ENCODE data around the gene DNAH10. TPM values are rescaled to one million over a fixed set of nuclear protein-coding genes. Genes with fewer than 3 reads are reported as not detected.

The DNAH10 gene
- total RNA-seq, 2 donors from 2014 or later = 0.09 to 0.64 TPM

DNA sequence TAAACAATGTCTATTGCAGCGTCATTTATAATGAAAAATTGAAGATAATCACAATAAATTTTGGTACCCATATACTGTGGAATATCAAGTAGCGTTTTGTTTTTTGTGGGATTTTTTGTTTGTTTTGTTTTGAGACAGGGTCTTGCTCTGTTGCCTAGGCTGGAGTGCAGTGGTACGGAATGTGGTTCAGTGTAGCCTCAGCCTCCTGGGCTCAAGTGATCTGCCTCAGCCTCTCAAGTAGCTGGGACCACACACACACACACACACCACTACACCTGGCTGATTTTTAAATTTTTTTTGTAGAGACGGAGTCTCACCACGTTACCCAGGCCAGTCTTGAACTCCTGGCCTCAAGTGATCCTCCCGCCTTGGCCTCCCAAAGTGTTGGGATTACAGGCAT is 217.5 kb downstream of the DNAH10 start:
- Histone ChIP-seq H3K27ac (ENCODE audit: low read depth, low read length) (no peak overlapping the region), H3K9me3 (ENCODE audit: control insufficient read depth, low read length) (no peaks in the 10 kb centered on the region), H3K4me3 (ENCODE audit: low read length) (no peak overlapping the region), H3K27me3 (ENCODE audit: control insufficient read depth, insufficient read depth, low read length, poor library complexity, severe bottlenecking) (no peaks in the 10 kb centered on the region), H3K4me1 (ENCODE audit: control insufficient read depth, insufficient read depth, low read length) (peaks cover 10% of the 10 kb centered on the region), H3K36me3 (ENCODE audit: control insufficient read depth, insufficient read depth, low read length) (peaks cover 74% of the 10 kb centered on the region), H3K9ac (ENCODE audit: extremely low read depth, low read length, poor library complexity, severe bottlenecking) (no peak overlapping the region)
- DNase-seq = no peak
- Mint-ChIP-seq H3K4me1 (peaks cover 29% of the 10 kb centered on the region), H3K36me3 (ENCODE audit: low read depth) (peaks cover 52% of the 10 kb centered on the region), H3K27me3 (ENCODE audit: insufficient read depth) (peaks cover 5% of the 10 kb centered on the region), H3K4me3 (no peak overlapping the region), H3K9me3 (no peaks in the 10 kb centered on the region), H3K27ac (no peak overlapping the region)
- WGBS, 2 experiments (ENCODE audit: insufficient coverage in 1 of 2, insufficient read length in 1 of 2) = 88 to 91% methylated on average over 4 to 6 of the region's 6 CpGs
- TF ChIP-seq, protein P1, sequence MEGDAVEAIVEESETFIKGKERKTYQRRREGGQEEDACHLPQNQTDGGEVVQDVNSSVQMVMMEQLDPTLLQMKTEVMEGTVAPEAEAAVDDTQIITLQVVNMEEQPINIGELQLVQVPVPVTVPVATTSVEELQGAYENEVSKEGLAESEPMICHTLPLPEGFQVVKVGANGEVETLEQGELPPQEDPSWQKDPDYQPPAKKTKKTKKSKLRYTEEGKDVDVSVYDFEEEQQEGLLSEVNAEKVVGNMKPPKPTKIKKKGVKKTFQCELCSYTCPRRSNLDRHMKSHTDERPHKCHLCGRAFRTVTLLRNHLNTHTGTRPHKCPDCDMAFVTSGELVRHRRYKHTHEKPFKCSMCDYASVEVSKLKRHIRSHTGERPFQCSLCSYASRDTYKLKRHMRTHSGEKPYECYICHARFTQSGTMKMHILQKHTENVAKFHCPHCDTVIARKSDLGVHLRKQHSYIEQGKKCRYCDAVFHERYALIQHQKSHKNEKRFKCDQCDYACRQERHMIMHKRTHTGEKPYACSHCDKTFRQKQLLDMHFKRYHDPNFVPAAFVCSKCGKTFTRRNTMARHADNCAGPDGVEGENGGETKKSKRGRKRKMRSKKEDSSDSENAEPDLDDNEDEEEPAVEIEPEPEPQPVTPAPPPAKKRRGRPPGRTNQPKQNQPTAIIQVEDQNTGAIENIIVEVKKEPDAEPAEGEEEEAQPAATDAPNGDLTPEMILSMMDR (conservative IDR thresholded peaks at IDR 0.05) = no peak

DNA sequence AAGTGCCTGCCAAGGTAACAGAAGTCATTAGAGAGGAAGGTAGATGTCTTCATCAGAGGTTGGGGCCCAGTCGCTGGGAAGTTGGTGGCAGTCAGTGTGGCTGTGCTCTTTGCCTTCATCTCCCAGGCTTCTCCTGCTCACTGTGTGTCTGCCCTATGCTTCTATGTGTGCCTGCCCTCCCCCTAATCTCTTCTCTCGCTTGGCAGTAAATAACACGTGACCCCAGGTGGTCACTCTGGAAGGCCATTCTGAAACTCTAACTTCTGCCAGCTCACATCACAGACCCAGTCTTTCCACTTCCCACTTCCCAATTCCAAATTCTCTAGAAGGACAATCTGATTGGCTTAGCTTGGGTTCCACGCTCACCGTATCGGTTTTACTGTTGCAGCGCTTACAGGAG is 220.2 kb downstream of the DNAH10 start:
- Mint-ChIP-seq H3K27ac (no peak overlapping the region), H3K4me3 (no peak overlapping the region), H3K27me3 (ENCODE audit: insufficient read depth) (no peaks in the 10 kb centered on the region), H3K36me3 (ENCODE audit: low read depth) (peaks cover 37% of the 10 kb centered on the region), H3K9me3 (no peaks in the 10 kb centered on the region), H3K4me1 (peaks cover 38% of the 10 kb centered on the region)
- WGBS, 2 experiments (ENCODE audit: insufficient coverage in 1 of 2, insufficient read length in 1 of 2) = 88 to 97% methylated on average over 7 of the region's 7 CpGs
- TF ChIP-seq, protein P1 (conservative IDR thresholded peaks at IDR 0.05) = no peak
- H3K27me3 ChIP-seq (ENCODE audit: control insufficient read depth, insufficient read depth, low read length, poor library complexity, severe bottlenecking) = no peaks in the 10 kb centered on the region
- peaks cover 63% of the 10 kb centered on the region for H3K36me3 ChIP-seq (ENCODE audit: control insufficient read depth, insufficient read depth, low read length)
- H3K4me1 ChIP-seq (ENCODE audit: control insufficient read depth, insufficient read depth, low read length) = peaks cover 12% of the 10 kb centered on the region
- no peak overlapping the region for H3K4me3 ChIP-seq (ENCODE audit: low read length)
- H3K27ac ChIP-seq (ENCODE audit: low read depth, low read length) = no peak overlapping the region
- no peak for DNase-seq
- no peak overlapping the region for H3K9ac ChIP-seq (ENCODE audit: extremely low read depth, low read length, poor library complexity, severe bottlenecking)
- no peaks in the 10 kb centered on the region for H3K9me3 ChIP-seq (ENCODE audit: control insufficient read depth, low read length)

DNA sequence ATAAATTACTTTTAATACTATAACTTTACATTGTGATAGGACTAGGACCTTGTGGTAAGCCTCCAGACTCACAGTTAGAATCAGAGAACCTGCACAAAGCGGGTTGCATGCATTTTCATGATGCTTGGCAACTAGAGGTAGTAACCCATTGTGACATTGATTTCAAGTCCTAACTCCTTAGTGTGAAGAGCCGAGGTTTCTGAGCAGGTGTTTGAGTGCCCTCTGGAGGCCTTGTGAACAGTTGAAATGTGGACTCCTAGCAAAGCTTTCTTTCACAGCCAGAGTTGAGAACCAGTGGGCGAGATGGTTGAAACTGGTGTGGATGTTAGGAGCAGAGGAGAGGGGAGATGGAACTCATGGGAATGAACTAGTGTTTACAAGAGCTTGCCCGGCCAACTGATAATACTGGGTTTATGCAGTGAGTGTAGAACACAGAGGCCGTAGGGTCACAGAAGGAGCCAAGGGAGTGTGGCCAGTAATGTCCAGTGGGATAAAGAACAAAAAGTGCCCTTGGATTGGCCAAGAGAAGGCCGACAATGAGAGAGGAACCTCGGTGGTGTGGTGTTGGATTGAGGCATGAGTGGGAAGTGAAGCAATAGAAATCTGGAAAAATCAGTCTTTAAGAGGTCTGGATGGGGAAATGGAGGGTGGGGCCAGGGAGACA is 221.9 kb downstream of the DNAH10 start:
- Mint-ChIP-seq H3K9me3 (no peaks in the 10 kb centered on the region), H3K4me3 (no peak overlapping the region), H3K27me3 (ENCODE audit: insufficient read depth) (no peaks in the 10 kb centered on the region), H3K27ac (no peak overlapping the region), H3K4me1 (peaks cover 40% of the 10 kb centered on the region), H3K36me3 (ENCODE audit: low read depth) (peaks cover 42% of the 10 kb centered on the region)
- Histone ChIP-seq H3K9me3 (ENCODE audit: control insufficient read depth, low read length) (no peaks in the 10 kb centered on the region), H3K27me3 (ENCODE audit: control insufficient read depth, insufficient read depth, low read length, poor library complexity, severe bottlenecking) (no peaks in the 10 kb centered on the region), H3K9ac (ENCODE audit: extremely low read depth, low read length, poor library complexity, severe bottlenecking) (no peak overlapping the region), H3K27ac (ENCODE audit: low read depth, low read length) (no peak overlapping the region), H3K4me1 (ENCODE audit: control insufficient read depth, insufficient read depth, low read length) (peaks cover 12% of the 10 kb centered on the region), H3K36me3 (ENCODE audit: control insufficient read depth, insufficient read depth, low read length) (peaks cover 60% of the 10 kb centered on the region), H3K4me3 (ENCODE audit: low read length) (no peak overlapping the region)
- 68 to 76% methylated on average over 6 to 7 of the region's 7 CpGs for WGBS, 2 experiments (ENCODE audit: insufficient coverage in 1 of 2, insufficient read length in 1 of 2)
- TF ChIP-seq, protein P1 (conservative IDR thresholded peaks at IDR 0.05) = peak; percentile 79
- peak; percentile 82 for DNase-seq
